H9 (cell line): ENCODE results near the gene KCNAB3. TPM values are rescaled to one million over a fixed set of nuclear protein-coding genes. Genes with fewer than 3 reads are reported as not detected.

ENCODE experiments used
- DNase-seq: peaks from one replicate; pipeline ENCODE4 v3.0.0-alpha.2; 2017
- H2AFZ ChIP-seq: one replicate; pipeline ENCODE4 v1.6.1; 2013; ENCODE audit warnings: mild to moderate bottlenecking, low read length, control low read depth, moderate library complexity
- H2AK5ac ChIP-seq: 2 replicates; pipeline ENCODE4 v1.6.1; 2013; ENCODE audit warnings: low read length, control low read depth, mixed read lengths; ENCODE audit not compliant: insufficient read length
- H2BK120ac ChIP-seq: one replicate; pipeline ENCODE4 v1.6.1; 2013; ENCODE audit warnings: low read depth, mild to moderate bottlenecking, low read length, control low read depth, inconsistent platforms; ENCODE audit not compliant: poor library complexity, severe bottlenecking
- H2BK12ac ChIP-seq: 2 replicates; pipeline ENCODE4 v1.6.1; 2013; ENCODE audit warnings: low read length, control low read depth, mixed read lengths, low read depth; ENCODE audit not compliant: insufficient read length
- H2BK15ac ChIP-seq: 2 replicates; pipeline ENCODE4 v1.6.1; 2013; ENCODE audit warnings: low read depth, low read length, control low read depth
- H2BK20ac ChIP-seq: one replicate; pipeline ENCODE4 v1.6.1; 2013; ENCODE audit warnings: low read depth, mild to moderate bottlenecking, low read length, control low read depth, inconsistent platforms; ENCODE audit not compliant: poor library complexity, severe bottlenecking
- H2BK5ac ChIP-seq: 2 replicates; pipeline ENCODE4 v1.6.1; 2013; ENCODE audit warnings: low read length, control low read depth, mixed read lengths; ENCODE audit not compliant: insufficient read length
- H3K14ac ChIP-seq: 2 replicates; pipeline ENCODE4 v1.6.1; 2013; ENCODE audit warnings: low read length, control low read depth; ENCODE audit not compliant: insufficient read depth
- H3K18ac ChIP-seq: 2 replicates; pipeline ENCODE4 v1.6.1; 2013; ENCODE audit warnings: low read depth, mild to moderate bottlenecking, mixed read lengths, low read length, control low read depth; ENCODE audit not compliant: insufficient read length
- H3K23ac ChIP-seq: 2 replicates; pipeline ENCODE4 v1.6.1; 2013; ENCODE audit warnings: low read length, control low read depth, mixed read lengths, low read depth; ENCODE audit not compliant: insufficient read length
- H3K23me2 ChIP-seq: 2 replicates; pipeline ENCODE4 v1.6.1; 2013; ENCODE audit warnings: low read depth, mild to moderate bottlenecking, mixed read lengths, low read length, control low read depth; ENCODE audit not compliant: insufficient read length, poor library complexity, severe bottlenecking
- H3K27ac ChIP-seq: 2 replicates; pipeline ENCODE4 v1.5.1; 2013; ENCODE audit warnings: low read length, control low read depth, mixed read lengths, low read depth; ENCODE audit not compliant: insufficient read length
- H3K27me3 ChIP-seq: 2 replicates; pipeline ENCODE4 v1.6.1; 2013; ENCODE audit warnings: low read length, control low read depth, inconsistent platforms; ENCODE audit not compliant: insufficient read depth
- H3K4ac ChIP-seq: 2 replicates; pipeline ENCODE4 v1.6.1; 2013; ENCODE audit warnings: low read depth, mild to moderate bottlenecking, control low read depth, inconsistent platforms, low read length, moderate library complexity
- H3K4me1 ChIP-seq: 2 replicates; pipeline ENCODE4 v1.6.1; 2013; ENCODE audit warnings: low read length, control low read depth, inconsistent platforms; ENCODE audit not compliant: insufficient read depth
- H3K4me2 ChIP-seq: 2 replicates; pipeline ENCODE4 v1.6.1; 2013; ENCODE audit warnings: low read length, control low read depth, mixed read lengths; ENCODE audit not compliant: insufficient read length, insufficient read depth
- H3K56ac ChIP-seq: 2 replicates; pipeline ENCODE4 v1.6.1; 2013; ENCODE audit warnings: low read depth, mild to moderate bottlenecking, mixed read lengths, low read length, control low read depth; ENCODE audit not compliant: insufficient read length
- H3K79me1 ChIP-seq: 2 replicates; pipeline ENCODE4 v1.6.1; 2013; ENCODE audit warnings: low read depth, mild to moderate bottlenecking, moderate library complexity, low read length, control low read depth, inconsistent platforms; ENCODE audit not compliant: insufficient read depth, poor library complexity, severe bottlenecking
- H3K79me2 ChIP-seq: 2 replicates; pipeline ENCODE4 v1.6.1; 2013; ENCODE audit warnings: low read length, control low read depth, inconsistent platforms; ENCODE audit not compliant: insufficient read depth
- H3K9ac ChIP-seq: 2 replicates; pipeline ENCODE4 v1.6.1; 2013; ENCODE audit warnings: low read length, control low read depth, mixed read lengths; ENCODE audit not compliant: insufficient read length; ENCODE audit errors: extremely low read depth
- H3K9me3 ChIP-seq: one replicate; pipeline ENCODE4 v1.6.1; 2013; ENCODE audit warnings: low read depth, low read length, inconsistent platforms; ENCODE audit not compliant: control insufficient read depth
- H3T11ph ChIP-seq: one replicate; pipeline ENCODE4 v1.6.1; 2013; ENCODE audit warnings: mild to moderate bottlenecking, low read length, control low read depth, inconsistent platforms
- H4K20me1 ChIP-seq: one replicate; pipeline ENCODE4 v1.6.1; 2013; ENCODE audit not compliant: control insufficient read depth, insufficient read length, insufficient read depth
- H4K5ac ChIP-seq: 2 replicates; pipeline ENCODE4 v1.6.1; 2013; ENCODE audit warnings: low read depth, mild to moderate bottlenecking, mixed read lengths, low read length, control low read depth; ENCODE audit not compliant: insufficient read length
- H4K8ac ChIP-seq: replicated peaks from 2 replicates; pipeline ENCODE4 v1.6.1; 2013; ENCODE audit warnings: low read length, control low read depth, mixed read lengths, low read depth; ENCODE audit not compliant: insufficient read length
- H4K91ac ChIP-seq: 2 replicates; pipeline ENCODE4 v1.6.1; 2013; ENCODE audit warnings: low read depth, mild to moderate bottlenecking, moderate library complexity, mixed read lengths, low read length, control low read depth; ENCODE audit not compliant: insufficient read length
- H3K27ac Mint-ChIP-seq, 3 experiments: 2 replicates in 2 of 3; 3 replicates in 1 of 3; pipeline ENCODE4 v1.8.0; 2020 to 2021; ENCODE audit warnings: mixed read lengths in 3 of 3, mild to moderate bottlenecking in 1 of 3, moderate library complexity in 1 of 3
- H3K27me3 Mint-ChIP-seq: 2 replicates; pipeline ENCODE4 v1.8.0; 2021; ENCODE audit warnings: low read depth, mild to moderate bottlenecking, moderate library complexity, mixed read lengths
- H3K36me3 Mint-ChIP-seq, 3 experiments: 2 replicates in 2 of 3; 3 replicates in 1 of 3; pipeline ENCODE4 v1.8.0; 2020 to 2021; ENCODE audit warnings: low read depth in 3 of 3, mixed read lengths in 3 of 3; ENCODE audit not compliant: insufficient read depth in 1 of 3
- H3K4me1 Mint-ChIP-seq, 2 experiments: 2 replicates each; pipeline ENCODE4 v1.8.0; 2020; ENCODE audit warnings: mixed read lengths in 2 of 2
- H3K4me3 Mint-ChIP-seq, 2 experiments: 2 replicates in 1 of 2; 3 replicates in 1 of 2; pipeline ENCODE4 v1.8.0; 2020 to 2021; ENCODE audit warnings: mild to moderate bottlenecking in 2 of 2, mixed read lengths in 2 of 2, moderate library complexity in 1 of 2
- H3K9me3 Mint-ChIP-seq, 2 experiments: 2 replicates in 1 of 2; 3 replicates in 1 of 2; pipeline ENCODE4 v1.8.0; 2020; ENCODE audit warnings: mild to moderate bottlenecking in 2 of 2, mixed read lengths in 2 of 2, moderate library complexity in 1 of 2
- CTCF ChIP-seq: fragments of 200-600 bp; sonication (generic); conservative IDR thresholded peaks from 3 replicates; pipeline ENCODE4 v1.8.0; 2021; ENCODE audit warnings: antibody characterized with exemption, mild to moderate bottlenecking
- WGBS: extraction: QIAGEN DNeasy Blood & Tissue Kit; methylation state at CpG from one replicate; pipeline ENCODE4 v1.1.7; 2013; ENCODE audit warnings: missing lambda C conversion rate, low lambda C conversion rate, mixed read lengths; ENCODE audit not compliant: insufficient read length; ENCODE audit errors: extremely low coverage; 5-methylcytosine and 5-hydroxymethylcytosine counted together
- total RNA-seq: library from RNA; stranded (reverse); gene quantifications from 2 replicates; pipeline ENCODE4 v1.2.1, GENCODE V29; 2021

KCNAB3 gene
- total RNA-seq, 1 experiment from 2014 or later: 6.4 TPM

GRCh38 chr17:7894226-7894625 lies 35.4 kb downstream of the KCNAB3 start:
- no peak overlapping the region for H3K9ac ChIP-seq
- no peak overlapping the region for H3K56ac ChIP-seq
- no peaks in the 10 kb centered on the region for H3K79me2 ChIP-seq
- H2AFZ ChIP-seq: no peak overlapping the region
- peak overlapping the region in 1 of 2 experiments; percentile 53; a peak in 1 of 5 replicates for H3K4me3 Mint-ChIP-seq
- no peak overlapping the region for H2BK15ac ChIP-seq
- no peaks in the 10 kb centered on the region for H3K79me1 ChIP-seq
- no peak for TF ChIP-seq CTCF
- no peak overlapping the region for H3K14ac ChIP-seq
- H3K9me3 Mint-ChIP-seq: no peaks in the 10 kb centered on the region
- H4K20me1 ChIP-seq: no peaks in the 10 kb centered on the region
- no peaks in the 10 kb centered on the region for H3K23me2 ChIP-seq
- DNase-seq: no peak
- no peak overlapping the region for H4K91ac ChIP-seq
- H3K18ac ChIP-seq: no peak overlapping the region
- no peak overlapping the region for H2BK5ac ChIP-seq
- no peaks in the 10 kb centered on the region for H3K27me3 ChIP-seq
- H3K4me2 ChIP-seq: no peak overlapping the region
- H3K27ac ChIP-seq: no peak overlapping the region
- no peak overlapping the region for H2BK120ac ChIP-seq
- no CpG with 5 or more reads among the region's 9 CpGs for WGBS
- H3K4me1 ChIP-seq: no peaks in the 10 kb centered on the region
- H3K23ac ChIP-seq: no peak overlapping the region
- no peak overlapping the region for H4K5ac ChIP-seq
- no peaks in the 10 kb centered on the region for H3K9me3 ChIP-seq
- H2BK12ac ChIP-seq: no peak overlapping the region
- peaks cover 8 to 62% (median 26%) of the 10 kb centered on the region in 3 experiments; a peak in 6 of 7 replicates for H3K36me3 Mint-ChIP-seq
- no peak overlapping the region for H2AK5ac ChIP-seq
- no peak overlapping the region for H4K8ac ChIP-seq
- H3K4me1 Mint-ChIP-seq: peaks cover 0 to 4% of the 10 kb centered on the region in 2 experiments; a peak in 3 of 4 replicates
- no peak overlapping the region for H3K27ac Mint-ChIP-seq
- no peak overlapping the region for H3T11ph ChIP-seq
- no peak overlapping the region for H3K4ac ChIP-seq
- H3K27me3 Mint-ChIP-seq: no peaks in the 10 kb centered on the region
- no peak overlapping the region for H2BK20ac ChIP-seq
